GM18505 (cell line): ENCODE data around the gene HSPA1A.

ENCODE experiments used
- ATAC-seq: cut with Tn5 transposase; IDR thresholded peaks from one replicate; pipeline ENCODE4 v1.9.1; 2021; ENCODE audit not compliant: unreplicated experiment
- POLR2A ChIP-seq: IDR thresholded peaks from 4 replicates; pipeline ENCODE4 v1.6.1; 2011; ENCODE audit warnings: borderline replicate concordance; ENCODE audit not compliant: insufficient read depth, insufficient read length; ENCODE audit errors: extremely low read depth

HSPA1A gene

GRCh38 chr6:31865205-31866118 is 50.1 kb downstream of the HSPA1A start:
- ATAC-seq: no peak
- TF ChIP-seq POLR2A: no peak
